H1 (cell line): Measurements from ENCODE around the gene TMEM260. TPM values are rescaled to one million over a fixed set of nuclear protein-coding genes. Genes with fewer than 3 reads are reported as not detected.

ENCODE experiments used
- NRF1 ChIP-seq: IDR thresholded peaks from 2 replicates; pipeline ENCODE4 v1.6.1; 2011; ENCODE audit warnings: mild to moderate bottlenecking, low read depth, low read length, improper control_type of control experiment
- RXRA ChIP-seq: IDR thresholded peaks from 2 replicates; pipeline ENCODE4 v1.6.1; 2011; ENCODE audit warnings: low read depth, mild to moderate bottlenecking, low read length, moderate library complexity; ENCODE audit not compliant: insufficient read depth
- SIRT6 ChIP-seq: IDR thresholded peaks from one replicate; pipeline ENCODE4 v1.7.1; 2012; ENCODE audit warnings: low read length, inconsistent platforms
- SP4 ChIP-seq: IDR thresholded peaks from 2 replicates; pipeline ENCODE4 v1.6.1; 2012; ENCODE audit warnings: low read length, inconsistent platforms
- ZNF274 ChIP-seq: IDR thresholded peaks from 2 replicates; pipeline ENCODE4 v1.7.0; 2012; ENCODE audit warnings: low read length, borderline replicate concordance; ENCODE audit errors: extremely low read depth
- polyA plus RNA-seq, 7 experiments: library from polyadenylated mRNA; depleted of rRNA in 3 of 7; stranded (reverse) in 5 of 7; unstranded in 2 of 7; fragments of >200 nt in 5 of 7; fragments of 200-250 nt in 2 of 7; gene quantifications; 1 replicate in 5 of 7; 2 replicates in 1 of 7; 4 replicates in 1 of 7; pipeline versions ENCODE4 v1.2.1 to v1.2.3, GENCODE V29; 2011 to 2013; ENCODE audit warnings: missing spikeins in 2 of 7, mixed read lengths in 2 of 7
- total RNA-seq: library from RNA; stranded (reverse); fragmentation: NEBNext Ultra II Directional; extraction: Animal tissue kit (Norgen Biotek cat#: 25700); gene quantifications from 2 replicates; pipeline ENCODE4 v1.2.1, GENCODE V29; 2021
- TF ChIP-seq, protein P1 (sequence below): IDR thresholded peaks from 2 replicates; pipeline ENCODE4 v1.6.1; 2012; ENCODE audit warnings: inconsistent platforms

The TMEM260 gene
- total and polyA plus RNA-seq, 2 of the 8 experiments (the other 6 are each of a cell fraction or from before 2014, with no cell fraction given), result 14.4 to 15.2 TPM

GRCh38 chr14:56647493-56647892 lies 67.9 kb downstream of the TMEM260 start (continued):
- TF ChIP-seq ZNF274 (no peak), NRF1 (no peak), SP4 (no peak), RXRA (no peak), SIRT6 (no peak)
- TF ChIP-seq, protein P1, sequence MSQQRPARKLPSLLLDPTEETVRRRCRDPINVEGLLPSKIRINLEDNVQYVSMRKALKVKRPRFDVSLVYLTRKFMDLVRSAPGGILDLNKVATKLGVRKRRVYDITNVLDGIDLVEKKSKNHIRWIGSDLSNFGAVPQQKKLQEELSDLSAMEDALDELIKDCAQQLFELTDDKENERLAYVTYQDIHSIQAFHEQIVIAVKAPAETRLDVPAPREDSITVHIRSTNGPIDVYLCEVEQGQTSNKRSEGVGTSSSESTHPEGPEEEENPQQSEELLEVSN, result no peak
